Measurements from ENCODE around the gene SLF1. TPM values are rescaled to one million over a fixed set of nuclear protein-coding genes. Genes with fewer than 3 reads are reported as not detected.

SLF1 gene
- total and polyA plus RNA-seq, 9 donors, result 2.4 to 11.2 (median 4.9) TPM

GRCh38 chr5:94661086-94661485 lies 42.6 kb downstream of the SLF1 start:
- Histone ChIP-seq H3K9me3 (no peaks in the 10 kb centered on the region), H3K4me1 (ENCODE audit: insufficient read depth) (no peaks in the 10 kb centered on the region), H3K4me3 (no peak overlapping the region), H3K27ac (no peak overlapping the region), H3K27me3 (no peaks in the 10 kb centered on the region), H3K36me3 (no peaks in the 10 kb centered on the region)
- no peak for DNase-seq
- TF ChIP-seq EP300 (IDR thresholded peaks at IDR 0.05), result no peak
- no peak for TF ChIP-seq CTCF (IDR thresholded peaks at IDR 0.05)
- no peak for TF ChIP-seq POLR2A (IDR thresholded peaks at IDR 0.05)
- WGBS, 3 donors, result 85 to 89% (median 86%) methylated on average over 3 of the region's 3 CpGs
- intact Hi-C loops (cut with DNase I), result no loop called here

- no peaks in the 10 kb centered on the region for H3K36me3 ChIP-seq
- peaks cover 3% of the 10 kb centered on the region for H3K27me3 ChIP-seq
- H3K9me3 ChIP-seq, result no peaks in the 10 kb centered on the region
- no peaks in the 10 kb centered on the region for H3K4me1 ChIP-seq (ENCODE audit: insufficient read depth)
- WGBS, 3 donors, result 81 to 99% (median 97%) methylated on average over 3 of the region's 3 CpGs
- TF ChIP-seq POLR2A (IDR thresholded peaks at IDR 0.05) (no peak), EP300 (IDR thresholded peaks at IDR 0.05) (no peak), CTCF (IDR thresholded peaks at IDR 0.05) (no peak)
- intact Hi-C loops (cut with DNase I), result no loop called here
- no peak overlapping the region for H3K27ac ChIP-seq
- DNase-seq, result no peak
- no peak overlapping the region for H3K4me3 ChIP-seq
These were observed 49.5 kb downstream of the SLF1 start for GRCh38 chr5:94667937-94668336.

GRCh38 chr5:94670726-94671125 lies 52.3 kb downstream of the SLF1 start:
- Histone ChIP-seq H3K4me3 (no peak overlapping the region), H3K36me3 (no peaks in the 10 kb centered on the region), H3K27me3 (peaks cover 3% of the 10 kb centered on the region), H3K4me1 (ENCODE audit: insufficient read depth) (no peaks in the 10 kb centered on the region), H3K9me3 (no peaks in the 10 kb centered on the region), H3K27ac (no peak overlapping the region)
- TF ChIP-seq CTCF (IDR thresholded peaks at IDR 0.05), result no peak
- intact Hi-C loops (cut with DNase I), result no loop called here
- no peak for DNase-seq
- 75 to 77% (median 76%) methylated on average over 1 of the region's 1 CpG for WGBS, 3 donors

- TF ChIP-seq POLR2A (IDR thresholded peaks at IDR 0.05) (no peak), CTCF (IDR thresholded peaks at IDR 0.05) (no peak), EP300 (IDR thresholded peaks at IDR 0.05) (no peak)
- Histone ChIP-seq H3K9me3 (no peaks in the 10 kb centered on the region), H3K27ac (no peak overlapping the region), H3K27me3 (peaks cover 3% of the 10 kb centered on the region), H3K36me3 (no peaks in the 10 kb centered on the region), H3K4me1 (ENCODE audit: insufficient read depth) (no peaks in the 10 kb centered on the region), H3K4me3 (no peak overlapping the region)
- intact Hi-C loops (cut with DNase I), result no loop called here
- 18 to 35% (median 21%) methylated on average over 1 of the region's 1 CpG for WGBS, 3 donors
- DNase-seq, result no peak
These were observed 54.3 kb downstream of the SLF1 start for GRCh38 chr5:94672746-94673145.

Data from ovary (tissue), 9 donors.